CD1c-positive myeloid dendritic cell (primary cell): ENCODE results near the gene DBP.
"Not testable (repeated sequence)": the region's sequence is repeated elsewhere in the genome, so short reads cannot be mapped to it uniquely, and the experiment has no call there.

Experiments
- DNase-seq: peaks from one replicate; pipeline ENCODE4 v3.0.0-alpha.2; 2016; ENCODE audit errors: extremely low spot score

The DBP gene

GRCh38 chr19:48668332-48668731 lies 31.2 kb upstream of the DBP start:
- DNase-seq, result no peak

- DNase-seq, result no peak
Measured at GRCh38 chr19:48665786-48666185, 28.6 kb upstream of the DBP start.

DNA sequence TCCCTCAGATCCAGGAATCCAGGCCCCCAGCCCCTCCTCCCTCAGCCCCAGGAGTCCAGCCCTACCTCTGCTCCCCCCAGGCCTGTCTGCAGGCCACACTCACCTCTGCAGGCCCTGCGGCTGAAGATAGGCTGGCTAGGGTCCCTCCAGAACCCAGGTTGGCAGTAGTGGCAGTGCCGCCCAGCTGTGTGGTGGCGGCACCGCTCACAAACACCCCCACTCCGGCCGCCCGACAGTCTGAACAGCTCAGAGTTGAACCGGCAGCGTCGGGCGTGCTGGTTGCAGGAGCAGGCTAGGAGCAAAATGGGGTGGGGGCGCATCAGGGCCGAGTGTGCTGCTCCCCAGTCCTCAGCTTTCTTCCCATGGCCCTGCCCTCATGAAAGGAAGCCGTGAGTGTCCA lies 27.3 kb upstream of the DBP start:
- no peak for DNase-seq

DNA sequence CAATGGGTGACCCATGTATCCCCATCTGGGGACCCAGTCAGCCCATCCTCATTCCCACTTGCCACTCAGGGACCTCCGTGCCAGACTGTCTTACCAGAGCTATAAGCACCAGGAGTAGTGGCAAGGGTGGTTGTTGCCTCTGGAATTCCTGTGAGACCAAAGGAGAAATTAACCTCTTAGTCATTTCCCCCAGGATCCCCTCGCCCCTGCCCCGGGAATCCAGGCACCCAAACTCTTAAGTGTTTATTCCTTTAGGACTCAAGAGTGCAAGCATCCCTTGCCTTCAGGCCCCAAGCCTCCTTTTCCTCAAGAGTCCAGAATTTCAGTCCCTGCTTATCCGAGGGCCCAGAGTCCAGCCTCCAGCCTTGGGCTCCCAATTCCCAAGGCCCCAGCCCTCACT lies 26.5 kb upstream of the DBP start:
- no peak for DNase-seq

DNA sequence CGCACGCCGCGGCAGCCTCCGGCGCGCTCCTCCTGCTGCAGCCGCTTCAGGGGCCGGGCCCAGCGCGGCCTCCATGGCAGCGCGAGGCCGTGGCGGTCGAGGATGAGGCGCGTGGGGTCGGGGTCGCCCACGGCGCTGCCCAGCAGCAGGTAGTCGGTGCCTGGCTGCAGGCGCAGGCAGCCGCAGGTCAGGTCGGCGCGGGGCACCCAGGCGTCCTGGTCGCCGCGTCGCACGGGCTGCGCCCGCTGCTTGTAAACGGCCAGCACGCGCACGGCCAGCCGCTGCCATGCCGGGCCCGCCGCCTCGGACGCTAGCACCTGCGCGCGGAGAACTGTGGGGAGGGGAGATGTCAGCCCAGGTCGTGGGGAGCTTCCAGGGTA lies 24.5 kb upstream of the DBP start:
- DNase-seq, result no peak

DNA sequence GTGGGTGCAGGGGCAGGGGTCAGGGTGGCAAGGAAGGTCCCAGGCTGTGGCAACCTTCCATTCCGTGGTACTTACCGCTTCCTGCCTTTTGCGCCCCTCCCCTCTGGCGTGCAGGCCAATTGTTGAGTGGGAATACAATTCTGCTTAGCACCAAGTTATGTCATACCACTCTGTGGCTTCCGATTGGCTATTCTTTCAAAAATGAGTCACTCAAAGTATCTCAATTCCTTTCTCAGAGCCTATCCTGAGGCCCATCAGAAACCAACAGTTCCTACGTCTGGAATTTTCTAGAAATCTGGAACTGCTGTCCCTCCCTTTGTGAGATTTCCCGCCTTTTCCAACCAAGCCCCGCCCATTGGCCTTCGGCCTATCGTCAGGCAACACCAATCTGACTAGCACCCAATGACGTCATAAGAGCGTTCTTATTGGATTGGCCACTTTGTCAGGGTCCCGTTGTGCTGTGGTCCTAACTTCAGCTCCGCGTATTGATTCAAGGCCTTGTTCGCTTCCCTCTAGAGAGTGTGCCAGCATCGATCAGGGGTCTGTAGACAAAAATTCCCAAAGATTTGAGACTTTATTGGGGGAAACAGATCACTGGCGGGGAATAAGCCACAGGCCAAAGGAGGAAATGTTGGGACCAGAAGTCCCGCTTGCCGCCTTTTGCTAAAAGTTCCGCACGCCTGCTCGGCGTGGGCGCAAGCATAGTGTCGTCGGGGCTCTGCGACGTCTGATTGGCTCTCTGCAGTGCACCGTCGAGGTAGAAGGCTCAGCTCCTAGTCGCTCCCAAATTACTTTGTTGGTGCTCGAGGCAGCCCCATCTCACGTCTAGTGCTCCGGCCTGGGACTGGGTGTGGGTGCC lies 23.9 kb upstream of the DBP start:
- peak; percentile 97 for DNase-seq

- peak; percentile 51 for DNase-seq
Measured at GRCh38 chr19:48659768-48660167, 22.6 kb upstream of the DBP start.

DNA sequence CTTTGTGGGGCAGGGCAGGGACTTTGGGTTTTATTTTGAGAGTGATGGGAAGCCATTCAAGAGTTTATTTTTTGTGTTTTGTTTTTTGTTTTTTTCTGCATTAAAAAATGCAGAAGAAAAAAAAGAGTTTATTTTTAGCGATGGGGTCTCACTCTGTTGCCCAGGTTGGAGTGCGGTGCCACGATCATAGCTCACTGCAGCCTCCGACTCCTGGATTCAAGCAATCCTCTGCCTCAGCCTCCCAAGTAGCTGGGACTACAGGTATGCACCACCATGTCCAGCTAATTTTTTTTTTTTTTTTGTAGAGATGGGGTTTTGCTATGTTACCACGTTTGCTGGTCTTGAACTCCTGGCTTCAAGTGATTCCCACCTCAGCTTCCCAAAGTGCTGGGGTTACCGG lies 21.3 kb upstream of the DBP start:
- no peak for DNase-seq

DNA sequence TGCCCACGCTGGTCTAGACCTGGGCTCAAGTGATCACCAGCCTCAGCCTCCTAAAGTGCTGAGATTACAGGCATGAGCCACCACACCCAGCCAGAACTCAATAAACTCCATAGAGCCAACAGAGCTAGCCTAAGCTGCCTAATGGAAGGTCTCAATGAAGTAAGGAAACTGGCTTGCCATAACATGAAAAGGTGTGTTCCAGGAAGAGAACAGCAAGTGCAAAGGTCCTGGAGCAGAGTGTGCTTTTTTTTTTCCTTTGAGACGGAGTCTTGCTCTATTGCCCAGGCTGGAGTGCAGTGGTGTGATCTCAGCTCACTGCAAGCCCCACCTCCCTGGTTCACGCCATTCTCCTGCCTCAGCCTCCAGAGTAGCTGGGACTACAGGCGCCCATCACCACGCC lies 20.6 kb upstream of the DBP start:
- not testable (repeated sequence) for DNase-seq

- DNase-seq, result no peak
Measured at GRCh38 chr19:48656840-48657474, 19.8 kb upstream of the DBP start.

DNA sequence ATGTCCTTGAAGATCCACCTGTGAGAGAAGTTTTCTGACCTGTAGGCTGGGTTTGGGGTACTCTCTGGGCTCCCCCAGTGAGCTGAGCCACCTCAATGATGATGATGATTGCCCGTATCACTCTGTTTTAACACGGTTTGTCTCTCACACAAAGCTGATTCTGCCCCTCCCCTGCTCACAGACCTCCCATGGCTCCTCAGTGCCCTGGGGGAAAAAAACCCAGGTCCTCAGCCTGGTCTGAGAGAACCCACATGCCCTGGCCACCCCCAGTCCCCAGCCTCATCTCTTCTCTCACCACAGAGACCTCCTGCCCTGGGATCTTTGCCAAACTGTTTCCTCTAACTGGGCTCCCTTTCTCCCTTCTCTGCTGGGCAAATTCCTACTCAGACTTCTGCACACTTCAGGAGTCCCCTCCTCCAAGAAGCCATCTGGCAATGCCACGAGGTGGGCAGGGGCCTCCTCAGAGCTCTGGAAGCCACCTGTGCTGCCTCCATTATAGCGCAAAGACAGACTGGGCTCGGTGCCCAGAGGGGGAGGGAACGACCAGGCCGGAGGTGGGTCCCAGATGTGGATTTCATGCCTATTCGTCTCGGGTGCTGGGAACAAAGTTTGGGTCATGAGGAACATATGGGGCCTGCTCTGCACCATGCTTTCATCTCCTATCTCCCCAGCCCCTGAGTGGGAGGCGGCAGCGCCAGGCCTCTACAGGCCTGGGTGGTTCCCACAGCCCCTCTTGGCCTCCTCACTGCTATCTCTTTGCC lies 17.3 kb upstream of the DBP start:
- no peak for DNase-seq

GRCh38 chr19:48651683-48652048 lies 14.5 kb upstream of the DBP start:
- DNase-seq, result no peak

DNA sequence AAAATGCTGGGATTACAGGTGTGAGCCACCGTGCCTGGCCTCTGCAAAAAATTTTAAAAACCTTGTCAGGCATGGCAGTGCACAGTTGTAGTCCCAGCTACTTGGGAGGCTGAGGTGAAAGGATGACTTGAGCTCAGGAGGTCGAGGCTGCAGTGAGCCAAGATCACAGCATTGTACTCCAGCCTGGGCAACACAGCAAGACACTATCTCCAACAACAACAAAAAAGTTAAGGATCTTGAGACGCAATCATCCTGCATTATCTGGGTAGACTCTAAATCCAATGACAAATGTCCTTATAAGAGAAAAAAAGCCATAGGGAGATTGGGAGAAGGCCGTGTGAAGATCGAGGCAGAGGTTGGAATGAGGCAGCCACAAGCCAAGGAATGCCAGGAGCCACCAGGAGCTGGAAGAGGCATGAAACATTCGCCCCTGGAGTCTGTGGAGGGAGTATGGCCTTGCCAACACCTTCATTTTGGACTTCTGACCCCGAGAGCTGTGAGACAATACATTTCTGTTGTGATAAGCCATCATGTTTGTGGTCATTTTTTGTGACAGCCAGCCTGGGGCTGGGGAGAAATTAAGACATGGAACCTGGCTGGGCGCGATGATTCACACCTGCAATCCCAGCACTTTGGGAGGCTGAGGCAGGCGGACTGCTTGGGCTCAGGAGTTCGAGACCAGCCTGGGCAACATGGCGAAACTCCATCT lies 13.9 kb upstream of the DBP start:
- no peak for DNase-seq

GRCh38 chr19:48648134-48648533 lies 11.0 kb upstream of the DBP start:
- no peak for DNase-seq

DNA sequence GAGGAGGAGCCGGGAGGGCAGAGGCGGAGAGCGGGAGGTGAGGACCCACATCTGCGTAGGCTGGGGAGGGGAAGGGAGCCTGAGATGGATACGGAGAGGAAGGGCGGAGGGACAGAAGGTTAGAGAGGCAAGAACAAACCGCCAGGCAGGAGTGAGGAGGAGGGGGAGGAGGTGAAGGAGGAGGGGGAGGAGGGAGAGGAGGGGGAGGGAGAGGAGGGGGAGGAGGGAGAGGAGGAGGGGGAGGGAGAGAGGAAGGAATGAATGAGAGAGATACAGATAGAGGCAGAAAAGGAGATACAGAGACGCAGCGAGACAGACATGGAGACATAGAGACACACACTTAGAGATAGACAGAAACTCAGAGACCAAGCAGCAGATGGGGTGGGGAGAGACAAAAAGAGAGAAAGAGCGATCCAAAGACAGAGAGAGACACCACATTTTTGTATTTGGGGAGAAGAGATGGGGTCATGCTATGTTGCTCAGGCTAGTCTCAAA lies 9.6 kb upstream of the DBP start:
- DNase-seq, result no peak

GRCh38 chr19:48646001-48646721 lies 9.0 kb upstream of the DBP start, which contains the start of gene CA11:
CA11 (minus strand) TSS chr19:48646187; CDS start chr19:48645632, 555 bp downstream.
- DNase-seq, result peak; percentile 89

- DNase-seq, result peak; percentile 50
Measured at GRCh38 chr19:48645620-48646000, 8.4 kb upstream of the DBP start.

DNA sequence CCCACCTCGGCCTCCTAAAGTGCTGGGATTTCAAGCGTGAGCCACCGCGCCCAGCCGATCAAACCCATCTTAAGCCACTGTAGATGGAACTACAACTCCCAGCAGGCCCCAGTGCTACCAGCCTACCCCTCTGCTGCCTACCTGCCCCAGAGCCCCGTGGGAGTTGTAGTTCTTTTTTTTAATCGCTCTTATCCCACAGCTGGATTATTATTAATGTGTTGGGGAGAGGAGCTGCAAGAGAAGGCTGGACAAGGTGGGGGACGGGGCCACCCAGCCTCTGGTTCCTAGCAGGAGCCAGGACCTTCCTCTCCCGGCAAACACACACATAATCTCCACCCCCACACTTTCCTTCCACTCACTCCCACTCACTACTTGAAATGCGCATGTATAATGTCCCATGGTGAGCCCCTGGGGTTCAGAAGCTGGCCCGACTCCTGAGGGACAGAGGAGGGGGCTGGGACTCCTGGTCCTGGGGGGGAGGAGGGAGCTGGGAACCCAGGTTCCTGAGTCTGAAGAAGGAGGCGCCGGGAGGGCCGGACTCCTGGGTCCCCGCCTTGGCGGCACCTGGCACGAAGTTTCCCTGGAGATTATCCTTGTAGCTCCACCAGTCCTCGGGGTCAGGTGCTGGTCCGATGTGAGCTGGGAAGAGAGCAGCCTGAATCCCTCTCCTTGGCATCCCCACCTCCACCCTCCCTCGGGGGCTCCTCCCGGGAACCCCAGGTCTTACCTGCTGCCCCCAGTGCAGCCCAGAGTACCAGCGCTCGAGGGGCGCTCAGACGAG lies 7.8 kb upstream of the DBP start:
- peak; percentile 81 for DNase-seq

- DNase-seq, result no peak
Measured at GRCh38 chr19:48644355-48644754, 7.2 kb upstream of the DBP start.

GRCh38 chr19:48642862-48643261 lies 5.7 kb upstream of the DBP start:
- no peak for DNase-seq
